ENCODE results near the gene USP17L18.
A peak's percentile ranks its signal among the peaks of the same experiment; 100 is the strongest.
"Not testable (repeated sequence)": the region's sequence is repeated elsewhere in the genome, so short reads cannot be mapped to it uniquely, and the experiment has no call there.

Gene USP17L18, protein sequence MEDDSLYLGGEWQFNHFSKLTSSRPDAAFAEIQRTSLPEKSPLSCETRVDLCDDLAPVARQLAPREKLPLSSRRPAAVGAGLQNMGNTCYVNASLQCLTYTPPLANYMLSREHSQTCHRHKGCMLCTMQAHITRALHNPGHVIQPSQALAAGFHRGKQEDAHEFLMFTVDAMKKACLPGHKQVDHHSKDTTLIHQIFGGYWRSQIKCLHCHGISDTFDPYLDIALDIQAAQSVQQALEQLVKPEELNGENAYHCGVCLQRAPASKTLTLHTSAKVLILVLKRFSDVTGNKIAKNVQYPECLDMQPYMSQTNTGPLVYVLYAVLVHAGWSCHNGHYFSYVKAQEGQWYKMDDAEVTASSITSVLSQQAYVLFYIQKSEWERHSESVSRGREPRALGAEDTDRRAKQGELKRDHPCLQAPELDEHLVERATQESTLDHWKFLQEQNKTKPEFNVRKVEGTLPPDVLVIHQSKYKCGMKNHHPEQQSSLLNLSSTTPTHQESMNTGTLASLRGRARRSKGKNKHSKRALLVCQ

GRCh38 chr4:9247953-9248680, at the start of gene USP17L18:
TSS of gene USP17L18 (plus strand) at chr4:9248630. CDS start at chr4:9248630, 0 bp downstream.
- DNase-seq (ENCODE audit: low read depth) = not testable (repeated sequence)

DNA sequence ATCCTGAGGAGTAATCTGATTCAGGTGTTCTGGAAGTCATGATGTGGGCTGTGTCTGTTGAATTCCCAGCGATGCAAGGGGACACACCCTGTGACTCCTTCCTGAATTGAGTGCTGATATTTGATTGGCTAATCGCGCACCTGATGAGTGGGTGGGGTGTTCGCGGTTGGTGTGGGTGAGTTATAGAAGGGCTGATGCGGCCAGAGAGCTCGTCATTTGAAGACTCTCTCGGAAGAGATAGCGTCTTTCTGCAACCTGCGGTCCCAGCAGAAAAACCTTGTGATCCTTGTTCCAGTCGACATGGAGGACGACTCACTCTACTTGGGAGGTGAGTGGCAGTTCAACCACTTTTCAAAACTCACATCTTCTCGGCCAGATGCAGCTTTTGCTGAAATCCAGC, 38.1 kb upstream of the USP17L18 start, which contains the start of gene USP17L10:
Gene USP17L10 (plus strand): TSS at position 301 of the 400 bp plus-strand sequence. CDS start 0 bp downstream, at position 301.
- not testable (repeated sequence) for DNase-seq (ENCODE audit: low read depth)

GRCh38 chr4:9214701-9215100, 33.7 kb upstream of the USP17L18 start:
- DNase-seq (ENCODE audit: low read depth) = not testable (repeated sequence)

GRCh38 chr4:9215105-9215504, 33.3 kb upstream of the USP17L18 start, which contains the start of gene USP17L11:
TSS of gene USP17L11 (plus strand) at chr4:9215405. CDS start at chr4:9215405, 0 bp downstream.
- not testable (repeated sequence) for DNase-seq (ENCODE audit: low read depth)

DNA sequence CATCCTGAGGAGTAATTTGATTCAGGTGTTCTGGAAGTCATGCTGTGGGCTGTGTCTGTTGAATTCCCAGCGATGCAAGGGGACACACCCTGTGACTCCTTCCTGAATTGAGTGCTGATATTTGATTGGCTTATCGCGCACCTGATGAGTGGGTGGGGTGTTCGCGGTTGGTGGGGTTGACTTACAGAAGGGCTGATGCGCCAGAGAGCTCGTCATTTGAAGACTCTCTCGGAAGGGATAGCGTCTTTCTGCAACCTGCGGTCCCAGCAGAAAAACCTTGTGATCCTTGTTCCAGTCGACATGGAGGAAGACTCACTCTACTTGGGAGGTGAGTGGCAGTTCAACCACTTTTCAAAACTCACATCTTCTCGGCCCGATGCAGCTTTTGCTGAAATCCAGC, 28.6 kb upstream of the USP17L18 start, which contains the start of gene USP17L12:
Gene USP17L12 (plus strand): TSS at position 301 of the 400 bp plus-strand sequence. CDS start 0 bp downstream, at position 301.
- not testable (repeated sequence) for DNase-seq (ENCODE audit: low read depth)

GRCh38 chr4:9224596-9224995, 23.8 kb upstream of the USP17L18 start, which contains the start of gene USP17L13:
TSS of gene USP17L13 (plus strand) at chr4:9224896. CDS start at chr4:9224896, 0 bp downstream.
- DNase-seq (ENCODE audit: low read depth) = not testable (repeated sequence)

- not testable (repeated sequence) for DNase-seq (ENCODE audit: low read depth)
Observed at GRCh38 chr4:9230249-9230648, 18.2 kb upstream of the USP17L18 start.

DNA sequence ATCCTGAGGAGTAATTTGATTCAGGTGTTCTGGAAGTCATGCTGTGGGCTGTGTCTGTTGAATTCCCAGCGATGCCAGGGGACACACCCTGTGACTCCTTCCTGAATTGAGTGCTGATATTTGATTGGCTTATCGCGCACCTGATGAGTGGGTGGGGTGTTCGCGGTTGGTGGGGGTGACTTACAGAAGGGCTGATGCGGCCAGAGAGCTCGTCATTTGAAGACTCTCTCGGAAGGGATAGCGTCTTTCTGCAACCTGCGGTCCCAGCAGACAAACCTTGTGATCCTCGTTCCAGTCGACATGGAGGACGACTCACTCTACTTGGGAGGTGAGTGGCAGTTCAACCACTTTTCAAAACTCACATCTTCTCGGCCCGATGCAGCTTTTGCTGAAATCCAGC, 14.3 kb upstream of the USP17L18 start, which contains the start of gene USP17L15:
Gene USP17L15 (plus strand): TSS at position 301 of the 400 bp plus-strand sequence. CDS start 0 bp downstream, at position 301.
- DNase-seq (ENCODE audit: low read depth) = not testable (repeated sequence)

- DNase-seq (ENCODE audit: low read depth) = not testable (repeated sequence)
Observed at GRCh38 chr4:9238461-9238860, 10.0 kb upstream of the USP17L18 start.

DNA sequence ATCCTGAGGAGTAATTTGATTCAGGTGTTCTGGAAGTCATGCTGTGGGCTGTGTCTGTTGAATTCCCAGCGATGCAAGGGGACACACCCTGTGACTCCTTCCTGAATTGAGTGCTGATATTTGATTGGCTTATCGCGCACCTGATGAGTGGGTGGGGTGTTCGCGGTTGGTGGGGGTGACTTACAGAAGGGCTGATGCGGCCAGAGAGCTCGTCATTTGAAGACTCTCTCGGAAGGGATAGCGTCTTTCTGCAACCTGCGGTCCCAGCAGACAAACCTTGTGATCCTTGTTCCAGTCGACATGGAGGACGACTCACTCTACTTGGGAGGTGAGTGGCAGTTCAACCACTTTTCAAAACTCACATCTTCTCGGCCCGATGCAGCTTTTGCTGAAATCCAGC, 4.9 kb upstream of the USP17L18 start, which contains the start of gene USP17L17:
Gene USP17L17 (plus strand): TSS at position 301 of the 400 bp plus-strand sequence. CDS start 0 bp downstream, at position 301.
- not testable (repeated sequence) for DNase-seq (ENCODE audit: low read depth)

DNA sequence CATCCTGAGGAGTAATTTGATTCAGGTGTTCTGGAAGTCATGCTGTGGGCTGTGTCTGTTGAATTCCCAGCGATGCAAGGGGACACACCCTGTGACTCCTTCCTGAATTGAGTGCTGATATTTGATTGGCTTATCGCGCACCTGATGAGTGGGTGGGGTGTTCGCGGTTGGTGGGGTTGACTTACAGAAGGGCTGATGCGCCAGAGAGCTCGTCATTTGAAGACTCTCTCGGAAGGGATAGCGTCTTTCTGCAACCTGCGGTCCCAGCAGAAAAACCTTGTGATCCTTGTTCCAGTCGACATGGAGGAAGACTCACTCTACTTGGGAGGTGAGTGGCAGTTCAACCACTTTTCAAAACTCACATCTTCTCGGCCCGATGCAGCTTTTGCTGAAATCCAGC, 4.6 kb downstream of the USP17L18 start, which contains the start of gene USP17L19:
Gene USP17L19 (plus strand): TSS at position 301 of the 400 bp plus-strand sequence. CDS start 0 bp downstream, at position 301.
- DNase-seq (ENCODE audit: low read depth) = not testable (repeated sequence)

- not testable (repeated sequence) for DNase-seq (ENCODE audit: low read depth)
Observed at GRCh38 chr4:9257824-9258223, 9.4 kb downstream of the USP17L18 start, which contains the start of gene USP17L20. TSS of gene USP17L20 (plus strand) at chr4:9258124. CDS start at chr4:9258124, 0 bp downstream.

GRCh38 chr4:9262572-9262971, 14.1 kb downstream of the USP17L18 start, which contains the start of gene USP17L21:
TSS of gene USP17L21 (plus strand) at chr4:9262872. CDS start at chr4:9262872, 0 bp downstream.
- DNase-seq (ENCODE audit: low read depth) = not testable (repeated sequence)

DNA sequence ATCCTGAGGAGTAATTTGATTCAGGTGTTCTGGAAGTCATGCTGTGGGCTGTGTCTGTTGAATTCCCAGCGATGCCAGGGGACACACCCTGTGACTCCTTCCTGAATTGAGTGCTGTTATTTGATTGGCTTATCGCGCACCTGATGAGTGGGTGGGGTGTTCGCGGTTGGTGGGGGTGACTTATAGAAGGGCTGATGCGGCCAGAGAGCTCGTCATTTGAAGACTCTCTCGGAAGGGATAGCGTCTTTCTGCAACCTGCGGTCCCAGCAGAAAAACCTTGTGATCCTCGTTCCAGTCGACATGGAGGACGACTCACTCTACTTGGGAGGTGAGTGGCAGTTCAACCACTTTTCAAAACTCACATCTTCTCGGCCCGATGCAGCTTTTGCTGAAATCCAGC, 18.9 kb downstream of the USP17L18 start, which contains the start of gene USP17L22:
Gene USP17L22 (plus strand): TSS at position 301 of the 400 bp plus-strand sequence. CDS start 0 bp downstream, at position 301.
- DNase-seq (ENCODE audit: low read depth) = not testable (repeated sequence)

DNA sequence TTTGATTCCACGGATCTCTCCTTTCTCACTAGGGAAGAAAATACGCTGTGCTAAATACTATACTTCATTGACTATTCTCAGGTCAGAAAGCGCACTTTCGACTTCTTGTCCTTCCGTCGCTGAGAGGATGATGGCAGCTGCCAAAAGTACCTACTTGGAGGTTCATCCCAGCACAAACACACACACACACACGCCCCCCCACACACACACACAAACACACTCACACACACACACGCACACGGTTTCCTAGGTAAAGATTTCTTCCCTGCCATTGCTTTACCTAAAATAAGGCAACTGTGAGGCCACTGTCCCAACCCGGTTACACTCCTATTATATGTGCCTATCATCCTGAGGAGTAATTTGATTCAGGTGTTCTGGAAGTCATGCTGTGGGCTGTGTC, 23.3 kb downstream of the USP17L18 start:
- DNase-seq (ENCODE audit: low read depth) = peak; percentile 11

Data from activated T-cell treated with anti-CD3 and anti-CD28 coated beads for 1 hour (primary cell).